CD4-positive, alpha-beta T cell treated with Interleukin-2 at 100 ng/mL for 4 hours (primary cell): ENCODE data around the gene CALD1.

Source experiments
- DNase-seq: peaks from one replicate; pipeline ENCODE4 v3.0.0-alpha.2; 2020; ENCODE audit warnings: low spot score

Gene CALD1

DNA sequence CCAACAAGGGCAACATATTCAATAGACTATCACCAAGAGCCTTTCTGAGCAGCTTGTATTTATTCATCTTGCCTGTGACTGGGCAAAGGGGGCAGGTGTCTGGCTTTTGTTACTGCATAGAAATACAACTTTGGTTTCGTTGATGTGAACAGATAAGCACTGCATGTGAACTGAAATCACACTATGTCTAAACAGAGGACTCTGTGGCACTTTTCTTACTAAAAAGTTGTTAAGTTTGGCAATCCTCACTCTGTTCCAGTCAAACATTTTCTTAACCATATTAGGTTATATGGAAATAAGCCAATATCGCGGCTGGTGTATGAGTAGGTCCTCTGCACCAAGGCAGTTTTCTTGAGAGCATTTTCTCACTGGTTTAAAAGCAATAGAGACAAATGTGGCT lies 48.5 kb downstream of the CALD1 start:
- DNase-seq = no peak

DNA sequence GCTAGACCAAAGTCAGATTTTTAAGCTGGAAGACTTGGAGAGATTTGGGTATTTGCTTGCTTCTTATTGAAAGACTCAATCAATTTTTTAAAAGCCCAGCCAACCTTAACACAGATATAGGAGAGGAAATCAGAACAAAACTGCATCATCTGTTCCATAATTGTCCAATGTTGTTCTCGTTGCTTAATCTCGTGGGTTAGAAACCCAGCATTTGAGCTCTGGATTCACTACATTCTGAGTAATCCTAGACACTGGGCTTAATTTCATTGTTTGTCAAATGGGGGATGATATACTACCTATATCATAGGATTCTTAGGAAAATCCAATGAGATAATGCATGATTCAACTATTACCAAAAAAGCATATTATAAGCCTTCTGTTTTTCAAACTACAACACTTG lies 48.9 kb downstream of the CALD1 start:
- DNase-seq = no peak

DNA sequence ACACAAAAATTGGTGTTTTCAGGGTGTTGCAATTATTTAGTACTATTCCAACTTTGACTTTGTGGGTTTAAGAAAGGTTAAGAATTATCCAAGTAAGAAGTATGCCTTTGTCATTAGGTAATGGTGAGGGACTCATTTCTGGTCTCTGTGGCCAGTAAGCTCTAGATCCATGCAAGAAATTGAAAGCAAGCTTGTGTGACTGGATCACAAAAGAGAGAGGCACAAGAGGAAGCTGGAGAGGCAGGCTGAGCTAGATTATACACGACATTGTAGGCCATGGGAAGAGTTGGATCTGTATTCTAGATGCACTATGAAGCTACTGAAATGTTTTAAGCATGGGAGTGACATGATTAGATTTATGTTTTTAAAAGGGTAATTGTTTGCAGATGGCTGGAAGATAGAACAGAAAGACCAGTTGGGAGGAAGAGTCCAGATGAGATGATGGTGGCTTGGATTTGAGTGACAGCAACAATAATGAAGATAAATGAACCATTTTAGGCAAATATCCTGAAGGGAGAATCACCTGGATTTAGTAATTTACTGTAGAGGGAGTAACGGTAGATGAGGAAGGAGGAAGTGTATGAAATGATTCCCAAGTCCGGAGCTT lies 50.0 kb downstream of the CALD1 start:
- no peak for DNase-seq

DNA sequence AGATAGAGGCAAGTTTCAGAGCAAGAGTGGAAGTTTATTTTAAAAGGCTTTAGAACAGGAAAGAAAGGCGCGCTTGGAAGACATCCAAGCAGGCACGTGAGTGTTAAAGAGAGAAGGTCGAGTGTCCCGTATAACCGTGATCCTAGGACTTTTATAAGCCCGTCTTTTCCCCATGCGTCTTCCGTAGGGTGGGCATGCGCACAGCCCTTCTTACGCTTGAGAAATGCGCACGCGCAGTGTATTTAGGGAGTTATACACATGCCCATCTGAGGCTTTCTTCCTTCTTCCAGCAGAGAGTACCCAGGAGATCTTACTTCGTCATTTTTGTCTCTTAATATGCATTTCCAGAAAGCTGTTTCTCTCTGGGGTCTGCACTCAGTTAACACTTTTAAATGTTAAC lies 52.4 kb downstream of the CALD1 start:
- DNase-seq = no peak

DNA sequence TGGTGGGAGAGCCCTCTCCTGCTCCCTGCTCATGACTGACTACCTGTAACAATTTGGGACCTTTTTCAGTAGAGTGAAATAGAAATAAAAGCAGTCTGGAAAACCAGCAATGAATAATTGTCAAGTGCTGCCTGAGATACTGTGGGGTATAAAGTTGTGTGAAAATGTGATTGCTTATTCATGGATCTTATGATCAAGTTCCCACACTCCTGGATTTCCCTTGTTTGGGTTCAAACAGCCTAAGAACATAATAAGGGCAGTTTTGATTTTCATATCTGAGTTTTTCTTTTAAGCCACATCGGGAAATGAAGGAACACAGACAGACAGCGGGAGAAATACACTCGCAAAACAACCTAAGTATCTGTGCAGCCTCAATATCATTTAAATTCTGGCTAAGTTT lies 52.9 kb downstream of the CALD1 start:
- DNase-seq = no peak

DNA sequence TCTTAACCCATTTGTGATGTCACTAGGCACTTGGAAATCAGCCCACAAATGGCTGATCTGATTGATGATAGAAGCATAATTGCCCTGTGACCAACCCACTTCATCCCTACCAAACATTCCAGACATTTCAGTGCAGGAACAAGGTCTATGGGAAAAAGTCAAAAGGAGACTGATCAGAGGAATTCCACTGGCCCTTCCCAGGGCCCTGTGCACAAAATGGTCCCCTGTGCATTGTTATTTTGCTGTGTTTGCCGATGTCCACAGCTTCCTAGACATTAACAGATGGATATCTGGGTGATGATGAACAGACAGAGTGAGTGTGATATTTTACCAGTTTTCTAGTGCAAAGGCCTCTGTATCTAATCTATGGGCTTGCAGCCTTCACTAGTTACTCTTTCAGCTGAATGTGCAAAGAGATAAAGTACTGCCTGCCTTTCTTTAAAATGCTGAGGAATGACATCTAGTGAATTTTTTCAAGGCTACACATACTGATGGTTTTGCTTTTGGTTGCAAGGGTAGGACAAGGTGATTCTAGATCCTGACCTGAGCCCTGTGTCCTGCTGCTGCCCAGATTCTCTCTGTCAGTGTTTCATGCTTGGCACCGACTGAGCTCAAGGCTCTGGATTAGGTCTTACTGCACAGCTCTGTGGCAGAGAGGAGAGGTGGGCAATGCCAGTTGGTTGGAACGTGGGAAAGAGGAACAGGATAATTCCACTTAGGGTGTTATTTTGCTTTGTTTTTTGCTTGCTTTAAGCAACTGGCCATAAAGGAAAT lies 55.4 kb downstream of the CALD1 start:
- DNase-seq = no peak

DNA sequence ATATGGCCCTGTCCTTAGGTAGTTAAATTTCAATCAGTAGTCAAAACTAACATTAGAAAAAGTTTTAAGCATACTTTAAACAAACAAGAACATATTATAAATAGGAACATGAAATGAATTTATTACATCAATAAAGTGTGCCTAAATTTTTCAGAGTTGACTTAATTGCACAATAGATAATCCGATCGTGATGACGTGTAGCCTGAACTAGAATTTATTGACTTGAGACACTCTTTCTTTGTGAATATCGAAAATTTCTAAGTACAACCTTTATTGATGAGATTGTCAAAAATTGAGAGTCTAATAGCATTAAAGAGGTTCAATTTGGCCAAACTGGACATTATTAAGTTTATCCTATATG lies 56.0 kb downstream of the CALD1 start:
- DNase-seq = no peak

DNA sequence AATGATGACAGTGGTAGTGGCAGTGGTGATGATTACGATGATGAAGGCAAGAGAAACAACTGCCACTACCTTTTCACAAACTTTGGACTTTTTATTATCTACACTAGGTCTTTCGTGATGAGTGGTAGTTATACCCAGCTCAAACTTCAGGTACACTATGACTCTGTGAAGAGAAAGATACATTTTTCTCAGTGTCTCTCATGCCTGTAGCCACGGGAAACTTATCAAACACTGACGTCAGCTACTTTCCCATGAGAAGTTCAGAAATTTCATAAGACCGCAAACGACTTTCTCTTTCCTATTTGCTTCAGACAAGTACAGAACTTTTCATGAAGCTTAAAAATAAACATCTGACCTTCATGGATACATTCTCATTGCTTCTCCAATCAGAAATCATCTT lies 57.0 kb downstream of the CALD1 start:
- DNase-seq = no peak

DNA sequence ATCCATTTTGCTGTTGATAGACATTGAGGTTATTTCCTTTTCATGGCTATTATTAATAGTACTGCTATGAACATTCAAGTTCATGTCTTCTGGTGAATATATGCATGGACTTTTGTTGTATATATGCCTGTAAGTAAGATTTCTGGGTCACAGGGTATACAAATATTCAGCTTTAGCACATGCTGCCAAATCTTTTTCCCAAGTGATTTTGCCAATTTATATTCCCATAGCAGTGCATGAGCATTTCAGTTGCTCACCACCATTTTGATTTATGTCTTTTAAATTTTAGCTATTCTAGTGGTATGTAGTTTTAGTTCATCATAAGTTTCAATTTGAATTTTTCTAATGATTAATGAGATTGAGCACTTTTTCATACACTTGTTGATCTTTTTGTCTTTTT lies 59.9 kb downstream of the CALD1 start:
- no peak for DNase-seq

DNA sequence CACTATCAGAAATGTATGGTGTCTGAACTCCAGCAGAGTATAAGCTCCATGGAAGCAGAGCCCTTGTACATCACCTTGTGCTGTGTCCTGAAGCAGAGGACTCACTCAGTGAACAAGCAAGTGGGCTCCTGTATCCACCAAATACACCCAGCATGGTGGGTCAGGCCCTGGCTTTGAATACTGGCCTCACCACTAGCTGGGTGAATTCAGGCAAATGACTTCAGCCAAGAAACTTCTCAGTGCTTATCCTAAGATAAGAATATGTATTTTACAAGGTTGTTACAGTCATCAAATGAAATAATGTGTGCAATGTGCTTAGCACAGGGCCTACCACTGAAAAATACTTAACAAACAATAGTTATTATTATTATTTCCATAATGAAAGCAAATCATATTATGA lies 62.6 kb downstream of the CALD1 start:
- no peak for DNase-seq

DNA sequence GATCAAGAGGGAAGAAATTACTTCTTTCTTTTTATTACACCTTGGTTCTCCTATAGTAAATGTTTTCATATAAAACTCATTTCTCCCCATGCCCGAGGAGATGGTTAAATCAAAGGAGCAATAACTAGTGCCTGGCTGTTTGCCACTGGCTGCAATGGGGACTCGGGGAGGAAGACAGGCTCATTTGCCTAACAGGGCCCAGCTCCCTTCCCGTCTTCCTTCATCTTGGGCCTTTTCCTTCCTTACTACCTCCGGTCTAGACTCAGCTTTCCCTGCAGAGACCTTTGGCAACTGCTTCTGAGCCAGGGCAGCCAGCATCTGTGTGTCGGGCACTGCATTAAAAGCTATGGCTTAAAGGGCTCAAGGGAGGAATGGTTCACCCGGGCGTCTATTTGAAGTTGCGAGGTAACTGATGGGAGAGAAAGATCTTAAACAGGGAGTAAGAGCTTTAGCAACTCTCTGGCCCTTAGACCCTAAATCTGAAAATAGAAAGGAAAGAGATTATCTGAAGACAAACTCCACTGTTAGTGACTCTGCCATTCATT lies 63.5 kb downstream of the CALD1 start:
- DNase-seq = no peak

DNA sequence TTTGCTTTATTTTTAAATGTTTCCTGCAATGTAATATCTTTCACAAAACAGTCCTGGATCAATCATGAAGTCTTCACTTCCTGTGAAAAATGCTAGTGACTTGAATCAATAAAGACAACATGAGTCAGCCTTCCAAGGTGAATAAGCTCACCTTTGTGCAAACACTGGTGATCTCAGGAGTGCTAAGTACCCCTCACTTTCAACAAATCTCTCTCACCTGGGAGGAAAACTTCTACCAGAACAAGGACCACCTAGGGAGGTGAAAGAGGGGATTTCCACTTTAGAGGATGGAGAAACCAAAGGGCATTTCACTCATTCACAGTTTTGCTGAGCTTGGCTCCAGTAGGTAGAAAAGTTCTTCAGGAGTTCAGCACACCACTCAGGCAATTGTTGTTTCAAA lies 64.8 kb downstream of the CALD1 start:
- DNase-seq = no peak

DNA sequence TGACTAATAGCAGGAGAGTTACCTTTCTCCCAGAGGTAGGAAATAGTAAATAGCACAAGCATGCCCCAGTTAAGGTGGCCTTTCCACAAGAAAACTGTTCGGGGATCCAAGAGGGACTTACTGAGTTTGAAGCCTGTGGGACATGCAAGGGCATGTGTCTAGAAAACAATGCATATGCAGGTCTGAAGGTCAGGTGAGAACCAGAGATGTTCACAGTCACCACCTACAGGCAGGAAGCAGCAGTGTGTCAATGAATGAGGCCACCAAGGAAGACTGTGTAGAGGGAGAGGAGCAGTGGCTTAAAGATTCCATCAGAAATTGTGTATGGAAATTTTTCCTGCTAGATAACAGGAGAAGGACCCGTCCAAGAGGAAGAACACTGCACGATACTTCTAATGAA lies 66.0 kb downstream of the CALD1 start:
- DNase-seq = no peak

DNA sequence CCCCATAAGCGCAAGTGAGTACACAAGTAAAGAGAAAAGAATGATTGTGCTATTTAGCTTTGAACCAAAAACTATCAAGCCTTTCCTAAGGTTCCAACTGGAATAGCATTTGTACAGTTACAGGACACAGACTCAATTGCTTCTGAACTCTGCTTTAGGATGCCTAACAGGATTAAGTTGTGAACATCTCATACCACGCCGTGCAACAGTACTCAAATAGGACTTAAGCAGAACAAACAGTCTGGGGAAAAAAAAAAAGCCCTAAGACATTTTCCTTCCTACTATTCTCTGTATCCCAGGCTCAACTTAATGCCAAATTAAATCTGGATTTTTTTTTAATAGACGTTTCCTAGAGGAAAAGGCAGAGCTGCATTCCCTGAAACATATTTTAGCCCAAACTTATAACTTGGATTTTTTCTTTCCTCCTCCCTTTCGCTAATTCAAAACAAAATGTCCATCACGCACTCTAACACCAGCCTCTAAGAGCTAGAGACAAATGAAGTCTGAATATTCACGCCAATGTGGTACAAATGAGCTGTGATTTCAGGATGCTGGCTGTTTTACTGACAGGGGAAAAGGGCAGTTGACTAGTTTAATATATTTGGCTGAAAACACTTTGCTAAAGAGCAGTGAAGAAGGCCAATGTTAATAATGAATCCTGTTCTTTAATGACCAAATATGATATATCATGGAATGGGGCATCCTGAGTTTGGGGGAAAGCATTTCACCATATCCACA lies 68.6 kb downstream of the CALD1 start:
- no peak for DNase-seq

DNA sequence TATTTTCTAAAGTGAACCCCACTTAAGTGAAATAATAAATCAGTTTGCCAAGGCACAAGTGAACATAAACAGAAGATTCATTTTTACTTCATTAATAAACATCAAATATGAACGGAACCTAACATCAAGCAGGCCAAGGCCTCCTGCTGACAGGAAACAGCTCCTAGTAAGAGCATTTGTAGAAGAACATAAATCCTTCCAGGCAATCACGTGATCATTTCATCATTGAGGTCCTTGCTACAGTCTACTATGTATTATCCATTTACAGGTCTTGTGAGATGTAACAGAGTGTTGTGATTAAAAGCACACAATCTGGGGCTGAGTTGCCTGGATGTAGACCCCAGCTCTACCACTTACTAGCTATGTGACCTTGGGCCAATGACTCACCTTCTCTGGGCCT lies 70.6 kb downstream of the CALD1 start:
- DNase-seq = no peak

DNA sequence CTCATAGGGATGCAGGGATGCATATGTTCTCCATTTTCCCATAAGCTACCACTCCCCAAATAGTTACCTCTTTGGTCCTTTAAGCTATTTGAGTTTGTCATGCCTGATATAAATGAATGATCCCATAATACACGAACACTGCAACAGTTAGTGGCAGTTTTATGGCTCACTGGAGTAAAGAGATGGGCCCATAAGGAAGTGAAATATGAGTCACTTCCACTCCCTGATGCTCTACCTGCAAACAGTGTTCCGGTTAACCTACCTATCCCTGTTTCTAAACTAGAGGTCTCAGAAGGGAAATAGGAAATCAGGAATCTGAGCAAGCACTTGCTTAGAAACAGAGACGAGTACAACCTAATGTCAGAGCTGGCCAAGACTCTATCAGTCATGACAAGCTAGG lies 71.7 kb downstream of the CALD1 start:
- no peak for DNase-seq

DNA sequence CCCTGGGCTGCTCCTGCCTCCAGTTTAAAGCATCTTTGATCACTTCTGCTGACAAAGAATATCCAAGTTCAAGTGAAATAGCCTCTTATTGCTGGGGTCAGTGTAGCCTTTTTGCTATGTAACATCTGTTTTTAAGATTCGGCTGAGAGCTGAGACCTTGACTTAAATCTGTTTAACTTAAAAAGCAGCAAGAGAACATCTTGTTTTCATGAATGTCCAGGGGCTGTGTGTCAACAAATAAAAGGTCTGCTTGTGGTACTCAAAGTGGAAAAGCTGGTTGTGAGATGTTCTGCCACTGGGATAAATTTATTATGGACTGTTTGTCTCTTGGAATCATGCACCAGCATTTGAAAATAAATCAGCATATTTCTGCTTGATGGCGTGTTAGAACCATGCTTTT lies 73.2 kb downstream of the CALD1 start:
- no peak for DNase-seq

DNA sequence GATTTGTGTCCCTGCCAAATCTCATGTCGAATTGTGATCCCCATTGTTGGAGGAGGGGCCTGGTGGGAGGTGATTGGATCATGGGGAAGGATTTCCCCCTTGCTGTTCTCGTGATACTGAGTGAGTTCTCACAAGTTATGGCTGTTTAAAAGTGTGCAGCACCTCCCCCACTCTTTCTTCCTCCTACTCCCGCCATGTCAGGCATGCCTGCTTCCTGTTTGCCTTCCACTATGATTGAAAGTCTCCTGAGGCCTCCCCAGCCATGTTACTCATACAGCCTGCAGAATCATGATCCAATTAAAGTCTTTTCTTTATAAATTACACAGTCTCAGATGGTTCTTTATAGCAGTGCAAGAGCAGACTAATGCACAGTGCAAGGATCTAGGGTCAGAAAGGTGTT lies 75.4 kb downstream of the CALD1 start:
- no peak for DNase-seq

DNA sequence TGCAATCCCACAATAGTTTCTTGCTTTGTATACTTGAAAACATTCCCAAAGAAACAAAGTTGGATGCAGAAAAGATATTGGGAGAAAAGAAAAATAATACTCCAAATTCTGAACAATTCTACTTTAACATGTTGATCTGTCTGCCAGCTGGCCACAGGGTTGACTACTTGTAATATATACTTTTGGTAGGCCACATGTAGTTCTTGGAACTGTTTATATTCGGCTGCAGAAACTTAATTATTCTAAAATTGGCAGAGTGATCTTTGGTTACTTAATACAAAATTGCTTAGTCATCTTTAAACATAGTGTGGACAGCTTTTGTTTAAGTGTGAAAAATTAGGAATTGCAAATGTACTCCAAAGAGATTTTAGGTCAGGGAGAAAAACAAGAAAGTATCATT lies 76.0 kb downstream of the CALD1 start:
- DNase-seq = no peak

DNA sequence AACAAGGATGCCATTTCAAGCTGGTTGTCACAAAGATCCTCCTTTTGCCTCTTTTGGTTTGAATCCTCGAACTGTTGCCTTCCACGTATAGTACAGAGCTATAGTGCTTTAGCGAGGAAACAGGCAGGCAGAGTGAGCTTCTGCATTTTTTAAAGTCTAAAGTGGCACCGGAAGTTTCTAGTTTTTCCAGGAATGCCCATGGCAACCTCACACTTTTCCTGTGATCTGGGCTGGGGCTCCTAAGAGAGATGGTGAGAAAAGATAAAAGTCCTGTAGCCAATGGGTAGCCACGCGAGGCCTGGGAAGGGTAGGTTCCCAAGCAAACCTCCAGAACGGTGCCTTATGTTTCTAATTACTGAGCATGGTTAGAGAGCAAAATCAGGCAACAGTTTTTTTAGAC lies 76.7 kb downstream of the CALD1 start:
- DNase-seq = no peak

DNA sequence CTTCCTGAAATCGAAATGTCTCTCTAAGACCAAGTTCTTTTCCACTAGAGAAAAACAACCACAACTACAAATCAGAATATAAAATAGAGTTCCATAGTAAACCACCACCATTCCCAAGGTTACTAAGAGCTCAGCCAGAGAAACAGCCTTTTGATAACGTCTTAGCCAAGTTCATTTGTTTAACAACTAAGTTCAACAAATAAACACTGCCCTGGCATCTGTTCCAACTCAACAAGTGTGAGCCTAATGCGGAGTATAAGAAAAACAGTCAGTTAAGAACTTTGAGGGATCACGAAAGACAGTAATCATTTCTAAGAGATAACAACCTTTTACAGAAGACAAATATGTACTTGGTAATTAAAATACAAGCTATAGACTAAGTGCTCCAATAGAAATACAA lies 77.3 kb downstream of the CALD1 start:
- no peak for DNase-seq

DNA sequence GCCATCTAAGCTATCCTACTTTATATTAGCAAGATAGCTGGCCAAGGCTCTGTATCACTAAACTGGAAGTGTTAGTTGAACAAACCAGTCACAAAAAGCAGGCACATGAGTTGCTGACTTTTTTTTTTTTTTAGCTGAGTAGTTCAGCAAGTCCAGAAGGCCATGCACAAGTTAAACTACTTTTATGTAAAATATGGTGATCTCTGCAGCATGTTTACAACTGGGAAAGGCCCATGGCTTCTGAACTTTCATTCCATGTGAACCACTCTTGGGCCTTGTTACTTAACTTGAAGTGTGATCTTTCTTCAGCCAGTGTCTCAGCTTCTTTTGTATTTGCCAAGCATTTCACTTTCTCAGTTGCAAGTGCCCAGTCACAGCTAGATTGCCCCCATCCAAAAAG lies 78.5 kb downstream of the CALD1 start:
- no peak for DNase-seq

DNA sequence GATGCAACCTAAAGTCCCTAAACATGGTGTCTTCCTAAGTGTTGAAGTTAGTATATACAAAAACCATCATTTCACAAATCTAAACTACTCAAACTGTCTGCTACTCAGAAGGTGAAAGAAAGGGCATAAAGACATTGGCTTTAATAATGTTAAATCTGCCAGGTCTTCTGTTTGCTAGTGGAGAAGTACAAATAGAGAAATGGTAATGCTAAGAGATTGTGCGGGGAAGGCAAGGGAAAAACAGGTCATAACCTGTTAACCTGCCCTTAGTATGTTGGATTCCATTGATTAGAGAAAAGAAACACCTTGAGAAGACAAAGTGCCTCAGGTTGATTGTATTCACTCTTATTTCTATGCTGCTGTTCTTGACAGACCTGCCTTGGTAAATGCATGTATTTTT lies 80.3 kb downstream of the CALD1 start:
- DNase-seq = no peak
